RPMI7951 (cell line): Measurements from ENCODE around the gene TM4SF4. TPM values are rescaled to one million over a fixed set of nuclear protein-coding genes. Genes with fewer than 3 reads are reported as not detected.

Source experiments
- DNase-seq: peaks from one replicate; pipeline ENCODE4 v3.0.0-alpha.2; 2012; ENCODE audit warnings: low read depth
- total RNA-seq: library from RNA; depleted of rRNA; stranded (reverse); fragments of >200 nt; shearing (Covaris generic); gene quantifications from 2 replicates; pipeline ENCODE4 v1.2.3, GENCODE V29; 2014; rRNA removed

Gene TM4SF4
- total RNA-seq, 1 experiment from 2014 or later: not detected

DNA sequence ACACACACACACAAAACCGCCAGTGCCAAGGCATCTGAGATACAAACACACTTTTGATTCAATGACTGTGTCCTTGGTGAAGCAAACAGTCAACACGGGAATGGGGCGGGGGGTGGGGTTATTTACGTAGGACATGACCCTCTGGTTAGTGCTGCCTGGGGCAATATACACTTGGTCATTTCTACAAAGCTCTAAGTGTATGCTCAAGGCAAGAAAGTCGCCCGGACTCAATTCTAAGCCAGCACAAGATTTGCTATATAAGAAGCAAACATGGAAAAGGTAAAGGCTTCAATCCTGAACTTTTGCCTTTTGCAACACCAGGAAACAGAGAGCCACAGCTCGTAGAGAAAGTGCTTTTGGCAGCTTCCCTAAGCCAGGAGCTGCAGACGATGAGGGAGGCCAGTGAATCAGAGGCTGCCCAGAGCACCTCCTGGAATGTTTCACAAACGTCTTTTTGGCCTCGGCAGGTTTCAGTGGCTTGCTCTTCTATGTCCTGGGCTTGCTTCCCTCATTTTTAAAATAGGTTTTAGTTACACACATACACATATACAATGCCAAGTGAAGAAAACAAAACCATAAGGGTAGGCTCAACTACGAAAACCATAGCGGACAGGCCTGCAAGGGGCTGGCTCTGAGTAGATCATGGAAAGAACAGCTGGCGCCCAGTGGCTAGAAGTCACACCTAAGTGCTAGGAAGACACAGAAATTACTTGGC is 73.6 kb downstream of the TM4SF4 start:
- peak; percentile 90 for DNase-seq

DNA sequence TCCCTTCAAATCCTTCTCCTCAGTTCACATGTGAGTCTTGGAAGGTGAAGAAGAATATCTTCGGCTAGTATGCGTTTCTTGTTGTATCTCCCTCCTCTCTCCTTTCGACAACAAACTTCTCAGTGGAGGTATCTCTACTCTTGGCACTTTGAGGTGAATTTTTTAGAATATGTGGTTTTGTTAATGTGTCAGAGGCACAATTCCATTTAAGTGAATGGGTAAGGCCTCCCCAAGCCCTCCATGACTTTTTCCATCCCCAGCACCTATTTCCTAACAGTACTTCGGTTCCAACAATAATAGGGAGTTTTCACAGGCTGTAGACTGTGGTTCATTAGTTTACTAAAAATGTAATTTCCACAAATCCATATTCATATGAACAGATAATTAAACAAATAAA is 74.2 kb downstream of the TM4SF4 start:
- DNase-seq: no peak

DNA sequence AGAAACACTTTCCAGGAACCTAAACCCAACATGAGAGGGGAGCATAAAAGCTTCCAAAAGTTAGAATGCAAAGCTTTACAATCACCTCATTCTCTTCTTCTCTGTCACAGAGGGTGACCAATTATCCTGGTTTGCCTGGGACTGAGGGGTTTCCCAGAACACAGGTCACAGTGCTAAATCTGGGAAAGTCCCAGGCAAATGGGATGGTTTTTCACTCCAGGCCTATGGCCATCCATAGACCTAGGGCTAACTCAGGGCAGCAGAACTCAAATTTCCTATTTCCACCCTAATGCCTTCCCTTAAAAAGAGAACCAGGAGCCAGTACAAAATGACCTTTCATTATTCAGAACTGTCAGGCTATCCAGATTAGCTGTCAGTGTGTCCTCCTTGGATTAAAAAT is 77.0 kb downstream of the TM4SF4 start:
- DNase-seq: peak; percentile 52

DNA sequence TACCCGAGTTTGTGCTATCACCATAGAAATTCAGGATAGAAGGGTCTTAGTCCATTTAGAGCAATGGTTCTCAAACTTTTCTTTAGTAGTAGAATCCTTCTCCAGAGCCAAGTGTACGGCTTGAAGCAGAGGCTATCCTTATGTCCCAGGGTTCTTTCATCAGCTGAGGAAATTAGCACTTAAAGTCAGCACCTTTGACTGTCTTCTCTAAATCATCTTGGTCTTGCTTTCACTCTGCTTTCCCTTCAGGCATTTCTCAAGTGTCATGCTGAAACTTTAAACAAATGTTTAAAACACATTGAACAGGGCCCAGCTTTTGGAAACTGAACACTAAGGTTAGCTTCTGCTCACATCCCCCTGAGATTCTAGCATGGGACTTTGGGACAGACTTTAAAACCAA is 78.2 kb downstream of the TM4SF4 start:
- DNase-seq: no peak

Other genes with a start within 250 kb of the TM4SF4 start
- gene TM4SF18, start 141.1 kb upstream of the TM4SF4 start, total RNA-seq: 5.2 and 5.8 TPM in 2 replicates
- 87.2 and 94.1 TPM in 2 replicates for gene TM4SF1, start 97.0 kb upstream of the TM4SF4 start, total RNA-seq
- gene WWTR1, start 183.3 kb downstream of the TM4SF4 start, total RNA-seq: 103 and 107 TPM in 2 replicates